GM19438 (cell line): ENCODE measurements around the gene TIPIN.
A peak's percentile ranks its signal among the peaks of the same experiment; 100 is the strongest.
"Not testable (repeated sequence)": the region's sequence is repeated elsewhere in the genome, so short reads cannot be mapped to it uniquely, and the experiment has no call there.

Experiments
- ATAC-seq: cut with Tn5 transposase; IDR thresholded peaks from one replicate; pipeline ENCODE4 v1.9.1; 2021; ENCODE audit warnings: low read depth; ENCODE audit not compliant: unreplicated experiment

The TIPIN gene

GRCh38 chr15:66304425-66304824 lies 52.1 kb downstream of the TIPIN start:
- ATAC-seq, result not testable (repeated sequence)

GRCh38 chr15:66302489-66303278 lies 53.8 kb downstream of the TIPIN start:
- no peak for ATAC-seq

- ATAC-seq, result no peak
Observed at GRCh38 chr15:66298803-66299251, 57.7 kb downstream of the TIPIN start.

GRCh38 chr15:66296186-66296585 lies 60.3 kb downstream of the TIPIN start:
- no peak for ATAC-seq

GRCh38 chr15:66294932-66295235 lies 61.6 kb downstream of the TIPIN start:
- no peak for ATAC-seq

- peak; percentile 15 for ATAC-seq
Observed at GRCh38 chr15:66294157-66294931, 62.1 kb downstream of the TIPIN start.

GRCh38 chr15:66293419-66294156 lies 62.9 kb downstream of the TIPIN start, which contains the start of gene DIS3L:
Gene DIS3L, plus strand, starts transcription at chr15:66293568. Its CDS starts 29 bp downstream, at chr15:66293597.
- ATAC-seq, result peak; percentile 58

- ATAC-seq, result no peak
Observed at GRCh38 chr15:66292571-66293418, 63.7 kb downstream of the TIPIN start.

- ATAC-seq, result no peak
Observed at GRCh38 chr15:66291816-66292570, 64.5 kb downstream of the TIPIN start.

GRCh38 chr15:66290518-66290917 lies 66.0 kb downstream of the TIPIN start:
- no peak for ATAC-seq

- ATAC-seq, result no peak
Observed at GRCh38 chr15:66290007-66290406, 66.5 kb downstream of the TIPIN start.

GRCh38 chr15:66288551-66289185 lies 67.8 kb downstream of the TIPIN start:
- no peak for ATAC-seq

GRCh38 chr15:66288093-66288492 lies 68.4 kb downstream of the TIPIN start:
- no peak for ATAC-seq

GRCh38 chr15:66287461-66288057 lies 68.9 kb downstream of the TIPIN start:
- ATAC-seq, result no peak
